Gastrocnemius medialis (tissue), 4 donors: ENCODE results near the gene CCDC177.

ENCODE experiments used
- POLR2A ChIP-seq, 2 donors: fragments of 450-650 bp; IDR thresholded peaks; one replicate each; pipeline ENCODE4 v1.6.1; 2017; ENCODE audit warnings: antibody characterized with exemption in 2 of 2, mild to moderate bottlenecking in 2 of 2, moderate library complexity in 2 of 2
- TF ChIP-seq, protein P1 (sequence below), 5 experiments: fragments of 450-650 bp in 3 of 5; fragments of 200-600 bp in 2 of 5; sonication (generic) in 2 of 5; IDR thresholded peaks in 4 of 5; conservative IDR thresholded peaks in 1 of 5; 1 replicate in 4 of 5; 2 replicates in 1 of 5; pipeline ENCODE4 v1.5.1; 2016 to 2019; ENCODE audit warnings: antibody characterized with exemption in 5 of 5, mild to moderate bottlenecking in 3 of 5, moderate library complexity in 3 of 5

DNA sequence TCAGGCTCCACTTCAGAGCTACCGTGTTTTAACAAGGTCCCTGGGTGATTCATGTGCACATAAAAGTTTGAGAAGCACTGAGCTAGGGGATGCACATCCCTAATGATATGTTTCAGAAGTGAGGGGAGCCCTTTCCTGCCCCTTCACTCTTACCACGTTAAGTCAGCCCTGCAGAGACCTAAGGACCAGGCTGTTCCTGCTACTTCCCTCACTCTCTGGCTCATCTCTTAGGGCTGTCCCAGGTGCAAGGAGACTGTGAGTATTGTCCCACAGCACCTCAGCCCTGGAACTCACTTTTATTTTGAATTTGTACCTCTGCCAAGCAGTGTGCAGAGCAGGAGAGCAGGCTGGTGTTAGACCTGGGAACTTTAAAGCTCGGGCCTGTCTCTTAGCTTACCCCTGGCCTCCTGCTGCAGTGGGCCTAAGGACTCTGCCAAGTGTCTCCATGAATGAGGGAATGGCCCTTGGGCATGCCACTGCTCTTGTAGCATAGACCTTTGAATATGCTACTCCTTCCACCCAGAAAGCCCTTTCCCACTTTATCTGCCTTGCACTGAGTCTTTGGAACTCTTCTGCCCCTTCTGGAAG, 25.7 kb upstream of the CCDC177 start:
- no peak for TF ChIP-seq POLR2A (IDR thresholded peaks at IDR 0.05)
- TF ChIP-seq, protein P1, sequence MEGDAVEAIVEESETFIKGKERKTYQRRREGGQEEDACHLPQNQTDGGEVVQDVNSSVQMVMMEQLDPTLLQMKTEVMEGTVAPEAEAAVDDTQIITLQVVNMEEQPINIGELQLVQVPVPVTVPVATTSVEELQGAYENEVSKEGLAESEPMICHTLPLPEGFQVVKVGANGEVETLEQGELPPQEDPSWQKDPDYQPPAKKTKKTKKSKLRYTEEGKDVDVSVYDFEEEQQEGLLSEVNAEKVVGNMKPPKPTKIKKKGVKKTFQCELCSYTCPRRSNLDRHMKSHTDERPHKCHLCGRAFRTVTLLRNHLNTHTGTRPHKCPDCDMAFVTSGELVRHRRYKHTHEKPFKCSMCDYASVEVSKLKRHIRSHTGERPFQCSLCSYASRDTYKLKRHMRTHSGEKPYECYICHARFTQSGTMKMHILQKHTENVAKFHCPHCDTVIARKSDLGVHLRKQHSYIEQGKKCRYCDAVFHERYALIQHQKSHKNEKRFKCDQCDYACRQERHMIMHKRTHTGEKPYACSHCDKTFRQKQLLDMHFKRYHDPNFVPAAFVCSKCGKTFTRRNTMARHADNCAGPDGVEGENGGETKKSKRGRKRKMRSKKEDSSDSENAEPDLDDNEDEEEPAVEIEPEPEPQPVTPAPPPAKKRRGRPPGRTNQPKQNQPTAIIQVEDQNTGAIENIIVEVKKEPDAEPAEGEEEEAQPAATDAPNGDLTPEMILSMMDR (IDR thresholded peaks at IDR 0.05 in 4 of 5, conservative IDR thresholded peaks at IDR 0.05 in 1 of 5): no peak
